ENCODE measurements around the gene ISLR. TPM values are rescaled to one million over a fixed set of nuclear protein-coding genes. Genes with fewer than 3 reads are reported as not detected.

ISLR gene
- total RNA-seq, 4 donors from 2014 or later: 57.7 to 204 (median 112) TPM

DNA sequence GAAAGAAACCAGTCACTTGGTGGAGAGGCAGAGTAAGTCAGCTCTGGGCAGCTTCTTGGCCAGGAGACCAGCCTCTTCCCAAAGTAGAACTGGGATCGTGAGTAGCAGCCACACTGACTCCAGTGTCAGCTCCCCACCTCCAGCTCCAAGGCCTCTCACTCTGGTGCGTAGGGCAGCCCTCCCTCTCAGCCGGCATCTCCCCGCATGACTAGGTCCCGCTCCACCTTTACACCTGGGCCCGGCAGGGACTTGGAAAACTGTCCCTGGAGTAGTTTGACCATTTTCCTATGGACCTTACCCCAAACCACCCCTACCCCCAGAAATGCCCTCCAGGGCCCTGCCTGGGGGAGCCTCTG, 25.8 kb downstream of the ISLR start:
- intact Hi-C loops (cut with DNase I): no loop called here
- no peak for DNase-seq (ENCODE audit: extremely low spot score)
- WGBS: 100% methylated on average over 5 of the region's 6 CpGs
- Histone ChIP-seq H3K4me3 (no peak overlapping the region), H3K27ac (replicated peaks in 1 of 4) (no peak overlapping the region), H3K4me1 (peaks cover 22 to 39% (median 31%) of the 10 kb centered on the region in 4 donors), H3K36me3 (no peaks in the 10 kb centered on the region), H3K9me3 (no peaks in the 10 kb centered on the region), H3K27me3 (peaks cover 0 to 16% (median 0%) of the 10 kb centered on the region in 4 donors)
- TF ChIP-seq POLR2AphosphoS5 (IDR thresholded peaks at IDR 0.05): no peak
- TF ChIP-seq CTCF (IDR thresholded peaks at IDR 0.05): no peak
- TF ChIP-seq EP300 (IDR thresholded peaks at IDR 0.05): no peak
- TF ChIP-seq POLR2A (IDR thresholded peaks at IDR 0.05; ENCODE audit: low read depth): no peak

- no peak for DNase-seq (ENCODE audit: extremely low spot score)
- WGBS: no CpG with 5 or more reads among the region's 1 CpG
- Histone ChIP-seq H3K4me3 (no peak overlapping the region), H3K4me1 (peaks cover 22 to 39% (median 31%) of the 10 kb centered on the region in 4 donors), H3K9me3 (no peaks in the 10 kb centered on the region), H3K27ac (replicated peaks in 1 of 4) (no peak overlapping the region), H3K36me3 (no peaks in the 10 kb centered on the region), H3K27me3 (peaks cover 0 to 16% (median 0%) of the 10 kb centered on the region in 4 donors)
- intact Hi-C loops (cut with DNase I): no loop called here
- TF ChIP-seq CTCF (IDR thresholded peaks at IDR 0.05): no peak
- TF ChIP-seq EP300 (IDR thresholded peaks at IDR 0.05): no peak
- TF ChIP-seq POLR2AphosphoS5 (IDR thresholded peaks at IDR 0.05): no peak
- TF ChIP-seq POLR2A (IDR thresholded peaks at IDR 0.05; ENCODE audit: low read depth): no peak
Measured at GRCh38 chr15:74200412-74200815, 26.9 kb downstream of the ISLR start.

- no peaks in the 10 kb centered on the region for H3K36me3 ChIP-seq
- no peak overlapping the region for H3K27ac ChIP-seq (replicated peaks in 1 of 4)
- TF ChIP-seq CTCF (IDR thresholded peaks at IDR 0.05) (no peak), POLR2AphosphoS5 (IDR thresholded peaks at IDR 0.05) (no peak), POLR2A (IDR thresholded peaks at IDR 0.05; ENCODE audit: low read depth) (no peak), EP300 (IDR thresholded peaks at IDR 0.05) (no peak)
- peaks cover 0 to 16% (median 0%) of the 10 kb centered on the region in 4 donors for H3K27me3 ChIP-seq
- H3K4me1 ChIP-seq: peaks cover 23 to 35% (median 28%) of the 10 kb centered on the region in 4 donors
- intact Hi-C loops (cut with DNase I): no loop called here
- H3K9me3 ChIP-seq: no peaks in the 10 kb centered on the region
- no peak for DNase-seq (ENCODE audit: extremely low spot score)
- 82% methylated on average over 5 of the region's 8 CpGs for WGBS
- H3K4me3 ChIP-seq: no peak overlapping the region
Measured at GRCh38 chr15:74200871-74201419, 27.4 kb downstream of the ISLR start.

GRCh38 chr15:74201710-74202420, 28.4 kb downstream of the ISLR start:
- Histone ChIP-seq H3K9me3 (no peaks in the 10 kb centered on the region), H3K4me3 (no peak overlapping the region), H3K36me3 (no peaks in the 10 kb centered on the region), H3K27me3 (peaks cover 0 to 16% (median 0%) of the 10 kb centered on the region in 4 donors), H3K27ac (replicated peaks in 1 of 4) (no peak overlapping the region), H3K4me1 (peaks cover 16 to 28% (median 22%) of the 10 kb centered on the region in 4 donors)
- WGBS: 52% methylated on average over 6 of the region's 7 CpGs
- TF ChIP-seq CTCF (IDR thresholded peaks at IDR 0.05): no peak
- no peak for TF ChIP-seq POLR2A (IDR thresholded peaks at IDR 0.05; ENCODE audit: low read depth)
- no peak for TF ChIP-seq POLR2AphosphoS5 (IDR thresholded peaks at IDR 0.05)
- TF ChIP-seq EP300 (IDR thresholded peaks at IDR 0.05): no peak
- DNase-seq (ENCODE audit: extremely low spot score): no peak
- intact Hi-C loops (cut with DNase I): no loop called here

Measured in esophagus muscularis mucosa (tissue), 4 donors.